Prostate gland (tissue), 2 donors: ENCODE data around the gene RHBDL3. TPM values are rescaled to one million over a fixed set of nuclear protein-coding genes. Genes with fewer than 3 reads are reported as not detected.

Experiments used
- DNase-seq: peaks from one replicate; pipeline ENCODE4 v3.0.0-alpha.2; 2019; ENCODE audit warnings: low spot score
- H3K27ac ChIP-seq, 2 donors: fragments of 200-600 bp; sonication (generic); 2 replicates each; pipeline ENCODE4 v1.5.1; 2017 to 2019
- H3K27me3 ChIP-seq: fragments of 200-600 bp; sonication (generic); replicated peaks from 2 replicates; pipeline ENCODE4 v1.5.1; 2019; ENCODE audit not compliant: insufficient read depth
- H3K36me3 ChIP-seq, 2 donors: fragments of 200-600 bp; sonication (generic); 1 replicate in 1 of 2; 2 replicates in 1 of 2; pipeline versions ENCODE4 v1.5.1 to v1.8.1; 2017 to 2019
- H3K4me1 ChIP-seq: fragments of 200-600 bp; sonication (generic); replicated peaks from 2 replicates; pipeline ENCODE4 v1.5.1; 2019
- H3K4me3 ChIP-seq, 2 donors: fragments of 200-600 bp; sonication (generic); 2 replicates each; pipeline ENCODE4 v1.5.1; 2017 to 2019
- H3K9me3 ChIP-seq: fragments of 200-600 bp; sonication (generic); 2 replicates; pipeline ENCODE4 v1.5.1; 2017
- CTCF ChIP-seq, 4 experiments: fragments of 200-600 bp in 2 of 4; fragments of 450-650 bp in 2 of 4; sonication (generic) in 2 of 4; IDR thresholded peaks; 1 replicate in 3 of 4; 2 replicates in 1 of 4; pipeline ENCODE4 v1.5.1; 2016 to 2019; ENCODE audit warnings: antibody characterized with exemption in 4 of 4, mild to moderate bottlenecking in 2 of 4, moderate library complexity in 2 of 4
- POLR2A ChIP-seq: fragments of 450-650 bp; IDR thresholded peaks from one replicate; pipeline ENCODE4 v1.6.1; 2016; ENCODE audit warnings: antibody characterized with exemption, mild to moderate bottlenecking
- POLR2AphosphoS5 ChIP-seq: sonication (generic); formaldehyde crosslinking; IDR thresholded peaks from one replicate; pipeline ENCODE4 v1.6.1; 2017; ENCODE audit warnings: antibody characterized with exemption
- WGBS: methylation state at CpG from one replicate; pipeline ENCODE4 v1.1.5; 2018; 5-methylcytosine and 5-hydroxymethylcytosine counted together
- intact Hi-C: fragments of 100-400 bp; cut with DNase I; formaldehyde crosslinking; loops from one replicate; pipeline ENCODE4 v1.14.2; 2022
- microRNA counts, 2 donors: library from miRNA; unstranded; fragments of <30 nt; microRNA quantifications; one replicate each; lab custom pipeline; 2016 to 2017
- microRNA-seq: library from miRNA; unstranded; fragments of <30 nt; microRNA quantifications from one replicate; pipeline ENCODE4, GENCODE V29; 2016
- small RNA-seq, 2 donors: library from RNA; depleted of rRNA; stranded (forward); fragments of <200 nt; gene quantifications; one replicate each; pipeline ENCODE3, GENCODE V24; 2016
- total RNA-seq, 2 donors: library from RNA; depleted of rRNA; stranded (reverse); fragments of >200 nt; gene quantifications; one replicate each; pipeline ENCODE4 v1.1.0, GENCODE V29; 2016

RHBDL3 gene
- total RNA-seq, 2 donors from 2014 or later = 0.77 to 2.7 TPM

GRCh38 chr17:32356750-32357149 lies 91.1 kb downstream of the RHBDL3 start:
- intact Hi-C loops = no loop called here
- Histone ChIP-seq H3K27me3 (no peaks in the 10 kb centered on the region), H3K27ac (no peak overlapping the region), H3K36me3 (peaks cover 0 to 15% of the 10 kb centered on the region in 2 donors), H3K4me1 (peaks cover 15% of the 10 kb centered on the region), H3K9me3 (no peaks in the 10 kb centered on the region), H3K4me3 (no peak overlapping the region)
- DNase-seq = no peak
- TF ChIP-seq CTCF (IDR thresholded peaks at IDR 0.05) (no peak), POLR2AphosphoS5 (no peak), POLR2A (no peak)
- 86% methylated on average over 5 of the region's 5 CpGs for WGBS

- intact Hi-C loops = no loop called here
- H3K9me3 ChIP-seq = no peaks in the 10 kb centered on the region
- H3K27ac ChIP-seq = no peak overlapping the region
- DNase-seq = no peak
- peaks cover 15% of the 10 kb centered on the region for H3K4me1 ChIP-seq
- H3K36me3 ChIP-seq = peaks cover 0 to 15% of the 10 kb centered on the region in 2 donors
- no peak for TF ChIP-seq POLR2A
- no peak for TF ChIP-seq CTCF (IDR thresholded peaks at IDR 0.05)
- no peak for TF ChIP-seq POLR2AphosphoS5
- H3K27me3 ChIP-seq = no peaks in the 10 kb centered on the region
- 86% methylated on average over 8 of the region's 8 CpGs for WGBS
- H3K4me3 ChIP-seq = no peak overlapping the region
Measured at GRCh38 chr17:32357615-32358014, 92.0 kb downstream of the RHBDL3 start.

GRCh38 chr17:32361270-32361669 lies 95.6 kb downstream of the RHBDL3 start:
- no peaks in the 10 kb centered on the region for H3K9me3 ChIP-seq
- no peak overlapping the region for H3K4me3 ChIP-seq
- H3K27ac ChIP-seq = no peak overlapping the region
- no peaks in the 10 kb centered on the region for H3K4me1 ChIP-seq
- no peaks in the 10 kb centered on the region for H3K27me3 ChIP-seq
- no peak for DNase-seq
- intact Hi-C loops = no loop called here
- WGBS = 98% methylated on average over 1 of the region's 1 CpG
- no peak for TF ChIP-seq CTCF (IDR thresholded peaks at IDR 0.05)
- no peak for TF ChIP-seq POLR2A
- TF ChIP-seq POLR2AphosphoS5 = no peak
- H3K36me3 ChIP-seq = peaks cover 0 to 27% of the 10 kb centered on the region in 2 donors

GRCh38 chr17:32370426-32370825 lies 104.8 kb downstream of the RHBDL3 start:
- H3K27me3 ChIP-seq = no peaks in the 10 kb centered on the region
- intact Hi-C loops = no loop called here
- WGBS = 84% methylated on average over 1 of the region's 1 CpG
- H3K27ac ChIP-seq = no peak overlapping the region
- no peaks in the 10 kb centered on the region for H3K4me1 ChIP-seq
- no peak for DNase-seq
- no peak overlapping the region for H3K4me3 ChIP-seq
- no peaks in the 10 kb centered on the region for H3K9me3 ChIP-seq
- H3K36me3 ChIP-seq = peaks cover 5 to 16% of the 10 kb centered on the region in 2 donors
- no peak for TF ChIP-seq CTCF (IDR thresholded peaks at IDR 0.05)
- no peak for TF ChIP-seq POLR2AphosphoS5
- no peak for TF ChIP-seq POLR2A

MicroRNA genes within 50 kb of the gene (microRNA counts, 767-probe panel; counts per million panel counts)
- microRNA hsa-miR-632 (lab: Ali Mortazavi, UCI) = 431 to 1,274 counts per million in 2 donors

Small RNA genes lying within 50 kb of the gene (microRNA-seq; reads per million reads assigned to microRNA genes)
- gene MIR632 = 0.42 reads per million

Small RNA genes lying within 50 kb of the gene (small RNA-seq; reads per million reads assigned to genes)
- 0 reads per million in 2 donors for gene UBL5P2

Other genes starting within 250 kb of the RHBDL3 start
- gene RHOT1, start 123.3 kb upstream of the RHBDL3 start, total RNA-seq = 10 to 100 TPM; 31.7 to 60.8 TPM
- 10 to 100 TPM; 15.3 to 16.3 TPM for gene C17orf75, start 76.3 kb downstream of the RHBDL3 start, total RNA-seq
- gene ZNF207, start 84.3 kb downstream of the RHBDL3 start, total RNA-seq = 100 to 1,000 TPM in 1 of 2 donors, 10 to 100 TPM in 1; 91.3 to 168 TPM
- 10 to 100 TPM; 47.4 to 53.3 TPM for gene PSMD11, start 178.7 kb downstream of the RHBDL3 start, total RNA-seq
- 1 to 10 TPM in 1 of 2 donors, under 1 TPM in 1; 0.46 to 5.1 TPM for gene CDK5R1, start 221.2 kb downstream of the RHBDL3 start, total RNA-seq